BE2C (cell line): ENCODE results near the gene PSMA7.

ENCODE experiments used
- DNase-seq: peaks from one replicate; pipeline ENCODE4 v3.0.0-alpha.2; 2020
- H3K27me3 ChIP-seq: fragments of 250-450 bp; sonication (Bioruptor Pico); 2 replicates; pipeline ENCODE4 v1.5.1; 2020; ENCODE audit warnings: mild to moderate bottlenecking
- H3K36me3 ChIP-seq: fragments of 250-450 bp; sonication (Bioruptor Pico); 2 replicates; pipeline ENCODE4 v1.5.1; 2020; ENCODE audit warnings: mild to moderate bottlenecking
- H3K4me1 ChIP-seq: fragments of 250-450 bp; sonication (Bioruptor Pico); 2 replicates; pipeline ENCODE4 v1.5.1; 2020
- H3K4me3 ChIP-seq: 2 replicates; pipeline ENCODE4 v1.5.1; 2011; ENCODE audit warnings: low read depth, low read length
- H3K9me3 ChIP-seq: fragments of 250-450 bp; sonication (Bioruptor Pico); 2 replicates; pipeline ENCODE4 v1.5.1; 2020
- CTCF ChIP-seq: IDR thresholded peaks from 2 replicates; pipeline ENCODE4 v1.5.1; 2012; ENCODE audit warnings: mild to moderate bottlenecking, low read depth, low read length

Gene PSMA7

GRCh38 chr20:62167474-62167873, 24.3 kb upstream of the PSMA7 start:
- peaks cover 9% of the 10 kb centered on the region for H3K4me1 ChIP-seq
- no peaks in the 10 kb centered on the region for H3K27me3 ChIP-seq
- no peak overlapping the region for H3K4me3 ChIP-seq
- peaks cover 55% of the 10 kb centered on the region for H3K36me3 ChIP-seq
- no peaks in the 10 kb centered on the region for H3K9me3 ChIP-seq
- DNase-seq, result no peak
- TF ChIP-seq CTCF, result no peak

- H3K9me3 ChIP-seq, result no peaks in the 10 kb centered on the region
- DNase-seq, result peak; percentile 90
- H3K4me3 ChIP-seq, result no peak overlapping the region
- TF ChIP-seq CTCF, result no peak
- peaks cover 15% of the 10 kb centered on the region for H3K4me1 ChIP-seq
- no peaks in the 10 kb centered on the region for H3K27me3 ChIP-seq
- H3K36me3 ChIP-seq, result peaks cover 67% of the 10 kb centered on the region
Measured at GRCh38 chr20:62165762-62166399, 22.7 kb upstream of the PSMA7 start.

- H3K27me3 ChIP-seq, result no peaks in the 10 kb centered on the region
- TF ChIP-seq CTCF, result no peak
- peaks cover 67% of the 10 kb centered on the region for H3K36me3 ChIP-seq
- peaks cover 18% of the 10 kb centered on the region for H3K4me1 ChIP-seq
- no peak for DNase-seq
- H3K9me3 ChIP-seq, result no peaks in the 10 kb centered on the region
- H3K4me3 ChIP-seq, result no peak overlapping the region
Measured at GRCh38 chr20:62164879-62165761, 21.9 kb upstream of the PSMA7 start.

GRCh38 chr20:62163986-62164762, 21.0 kb upstream of the PSMA7 start:
- Histone ChIP-seq H3K27me3 (no peaks in the 10 kb centered on the region), H3K9me3 (no peaks in the 10 kb centered on the region), H3K4me3 (no peak overlapping the region), H3K4me1 (peaks cover 21% of the 10 kb centered on the region), H3K36me3 (peaks cover 71% of the 10 kb centered on the region)
- TF ChIP-seq CTCF, result no peak
- no peak for DNase-seq

- TF ChIP-seq CTCF, result no peak
- peaks cover 67% of the 10 kb centered on the region for H3K36me3 ChIP-seq
- H3K27me3 ChIP-seq, result no peaks in the 10 kb centered on the region
- DNase-seq, result no peak
- H3K4me1 ChIP-seq, result peaks cover 25% of the 10 kb centered on the region
- H3K9me3 ChIP-seq, result no peaks in the 10 kb centered on the region
- H3K4me3 ChIP-seq, result no peak overlapping the region
Measured at GRCh38 chr20:62163485-62163865, 20.3 kb upstream of the PSMA7 start.
